GM19043 (cell line): ENCODE results near the gene DDX54.

ENCODE experiments used
- ATAC-seq: cut with Tn5 transposase; IDR thresholded peaks from one replicate; pipeline ENCODE4 v1.9.1; 2021; ENCODE audit warnings: low read depth; ENCODE audit not compliant: unreplicated experiment

The DDX54 gene

GRCh38 chr12:113165521-113166450 is 19.5 kb downstream of the DDX54 start:
- no peak for ATAC-seq

- no peak for ATAC-seq
Measured at GRCh38 chr12:113164014-113164413, 21.3 kb downstream of the DDX54 start.

GRCh38 chr12:113163030-113163360 is 22.3 kb downstream of the DDX54 start:
- no peak for ATAC-seq

- no peak for ATAC-seq
Measured at GRCh38 chr12:113162102-113163029, 22.9 kb downstream of the DDX54 start.

GRCh38 chr12:113161415-113162016 is 23.8 kb downstream of the DDX54 start:
- no peak for ATAC-seq

- no peak for ATAC-seq
Measured at GRCh38 chr12:113159937-113160336, 25.3 kb downstream of the DDX54 start.

GRCh38 chr12:113158439-113159203 is 26.7 kb downstream of the DDX54 start:
- ATAC-seq = no peak

- ATAC-seq = no peak
Measured at GRCh38 chr12:113157218-113157859, 27.9 kb downstream of the DDX54 start.

- no peak for ATAC-seq
Measured at GRCh38 chr12:113155646-113156045, 29.6 kb downstream of the DDX54 start.

GRCh38 chr12:113155060-113155459 is 30.2 kb downstream of the DDX54 start:
- no peak for ATAC-seq

- no peak for ATAC-seq
Measured at GRCh38 chr12:113154351-113154973, 30.8 kb downstream of the DDX54 start.

GRCh38 chr12:113152835-113153814 is 32.2 kb downstream of the DDX54 start:
- ATAC-seq = no peak

- ATAC-seq = no peak
Measured at GRCh38 chr12:113152196-113152834, 33.0 kb downstream of the DDX54 start.

GRCh38 chr12:113151655-113152054 is 33.6 kb downstream of the DDX54 start:
- no peak for ATAC-seq

- no peak for ATAC-seq
Measured at GRCh38 chr12:113149361-113150150, 35.7 kb downstream of the DDX54 start, which contains the start of gene CFAP73. Gene CFAP73, plus strand, starts transcription at chr12:113149724. Its CDS starts 134 bp downstream, at chr12:113149858.

- ATAC-seq = no peak
Measured at GRCh38 chr12:113146999-113147398, 38.3 kb downstream of the DDX54 start.
